Measurements from ENCODE around the gene TCL1B.

- TF ChIP-seq CTCF (IDR thresholded peaks at IDR 0.05) (no peak), POLR2AphosphoS5 (IDR thresholded peaks at IDR 0.05; ENCODE audit: insufficient read depth in 1 of 2, low read depth in 1 of 2) (no peak)
Observed at GRCh38 chr14:95690815-95691214, 4.6 kb downstream of the TCL1B start.

Data from vagina (tissue), 2 donors.